K562 (cell line): ENCODE results near the gene CDNF. TPM values are rescaled to one million over a fixed set of nuclear protein-coding genes. Genes with fewer than 3 reads are reported as not detected.
A peak's percentile ranks its signal among the peaks of the same experiment; 100 is the strongest.

Experiments used
- FOXP1 ChIP-seq: sonication (generic); formaldehyde crosslinking; IDR thresholded peaks from 2 replicates; pipeline ENCODE4 v1.8.0; 2022; ENCODE audit warnings: mild to moderate bottlenecking, missing genetic modification reagents
- FUS ChIP-seq: fragments of 200-400 bp; formaldehyde crosslinking; optimal IDR thresholded peaks from 2 replicates; pipeline ENCODE3; 2017; ENCODE audit warnings: low read depth, low read length
- HDAC3 ChIP-seq: fragments of 450-650 bp; IDR thresholded peaks from 2 replicates; pipeline ENCODE4 v1.6.1; 2018; ENCODE audit warnings: borderline replicate concordance, mild to moderate bottlenecking, moderate library complexity; ENCODE audit not compliant: partially characterized antibody
- KDM1A ChIP-seq, 2 experiments: fragments of 450-650 bp; IDR thresholded peaks; 2 replicates each; pipeline ENCODE4 v1.6.1; 2016; ENCODE audit warnings: mild to moderate bottlenecking in 2 of 2
- SMAD3 ChIP-seq: fragments of 450-650 bp; formaldehyde crosslinking; conservative IDR thresholded peaks from 2 replicates; pipeline ENCODE4 v1.4.0; 2020; ENCODE audit warnings: mild to moderate bottlenecking
- SRF ChIP-seq, 2 experiments: fragments of 250-450, 450-650 bp in 1 of 2; sonication (Bioruptor Pico) in 1 of 2; sonication (generic) in 1 of 2; formaldehyde crosslinking; IDR thresholded peaks; 2 replicates each; pipeline versions ENCODE4 v1.5.0 to v1.5.1; 2020 to 2022; ENCODE audit warnings: mild to moderate bottlenecking in 1 of 2, missing genetic modification reagents in 1 of 2
- TEAD1 ChIP-seq, 2 experiments: fragments of 450-650 bp in 1 of 2; sonication (generic) in 1 of 2; formaldehyde crosslinking; IDR thresholded peaks; 2 replicates each; pipeline versions ENCODE4 v1.4.0 to v1.8.0; 2020 to 2022; ENCODE audit warnings: mild to moderate bottlenecking in 2 of 2, missing genetic modification reagents in 1 of 2
- ZFP36 ChIP-seq: fragments of 150-350 bp; IDR thresholded peaks from 2 replicates; pipeline ENCODE4 v1.6.1; 2018; ENCODE audit warnings: low read length, low read depth; ENCODE audit not compliant: partially characterized antibody
- ZFPM2 ChIP-seq: fragments of 250-450 bp; sonication (Bioruptor Pico); IDR thresholded peaks from 2 replicates; pipeline ENCODE4 v1.5.1; 2022; ENCODE audit warnings: mild to moderate bottlenecking
- ZNF76 ChIP-seq: fragments of 250-450 bp; sonication (Bioruptor Pico); IDR thresholded peaks from 2 replicates; pipeline ENCODE4 v1.4.0; 2020; ENCODE audit warnings: mild to moderate bottlenecking, moderate library complexity, borderline replicate concordance
- polyA plus RNA-seq, 8 experiments: library from polyadenylated mRNA; depleted of rRNA in 4 of 8; stranded (reverse) in 5 of 8; unstranded in 3 of 8; fragments of >200 nt; fragmentation: Nextera tagmentation in 2 of 8; fragmentation: Illumina TruSeq in 1 of 8; extraction: Ambion mirVana in 2 of 8; extraction: Trizol in 1 of 8; gene quantifications; 2 replicates each; pipeline versions ENCODE4 v1.2.1 to v1.2.3, GENCODE V29; 2011 to 2014; ENCODE audit warnings: inconsistent platforms in 1 of 8, missing spikeins in 1 of 8
- total RNA-seq, 7 experiments: library from RNA; depleted of rRNA in 6 of 7; stranded (reverse); fragments of >200 nt in 6 of 7; fragmentation: Illumina TruSeq in 2 of 7; extraction: Trizol in 2 of 7; gene quantifications; 2 replicates each; pipeline versions ENCODE4 v1.2.1 to v1.2.3, GENCODE V29; 2011 to 2021; ENCODE audit warnings: low replicate concordance in 1 of 7
- TF ChIP-seq, protein P1 (sequence below), 2 experiments: fragments of 200-800 bp in 1 of 2; sonication (Bioruptor generic) in 1 of 2; sonication (generic) in 1 of 2; formaldehyde crosslinking in 1 of 2; IDR thresholded peaks in 1 of 2; conservative IDR thresholded peaks in 1 of 2; 2 replicates each; pipeline versions ENCODE4 v1.5.0 to v1.6.1; 2016 to 2020; ENCODE audit warnings: missing compliant biosample characterization in 1 of 2, missing genetic modification characterization in 1 of 2, missing genetic modification reagents in 1 of 2
- TF ChIP-seq, protein P2 (sequence below): fragments of 250-450 bp; sonication (Bioruptor Pico); IDR thresholded peaks from 2 replicates; pipeline ENCODE4 v1.5.0; 2021; ENCODE audit warnings: mild to moderate bottlenecking, borderline replicate concordance
- TF ChIP-seq, protein P3 (sequence below), 2 experiments: fragments of 450-650 bp; IDR thresholded peaks; 2 replicates each; pipeline ENCODE4 v1.6.1; 2018; ENCODE audit warnings: mild to moderate bottlenecking in 2 of 2, low read depth in 1 of 2; ENCODE audit not compliant: partially characterized antibody in 2 of 2
- TF ChIP-seq, protein P4 (sequence below): sonication (generic); formaldehyde crosslinking; IDR thresholded peaks from 2 replicates; pipeline ENCODE4 v1.8.0; 2022; ENCODE audit warnings: mild to moderate bottlenecking, missing genetic modification reagents, borderline replicate concordance

CDNF gene
- total and polyA plus RNA-seq, 9 of the 15 experiments (the other 6 are each of a cell fraction or from before 2014, with no cell fraction given) = 0.18 to 1.6 (median 0.61) TPM

DNA sequence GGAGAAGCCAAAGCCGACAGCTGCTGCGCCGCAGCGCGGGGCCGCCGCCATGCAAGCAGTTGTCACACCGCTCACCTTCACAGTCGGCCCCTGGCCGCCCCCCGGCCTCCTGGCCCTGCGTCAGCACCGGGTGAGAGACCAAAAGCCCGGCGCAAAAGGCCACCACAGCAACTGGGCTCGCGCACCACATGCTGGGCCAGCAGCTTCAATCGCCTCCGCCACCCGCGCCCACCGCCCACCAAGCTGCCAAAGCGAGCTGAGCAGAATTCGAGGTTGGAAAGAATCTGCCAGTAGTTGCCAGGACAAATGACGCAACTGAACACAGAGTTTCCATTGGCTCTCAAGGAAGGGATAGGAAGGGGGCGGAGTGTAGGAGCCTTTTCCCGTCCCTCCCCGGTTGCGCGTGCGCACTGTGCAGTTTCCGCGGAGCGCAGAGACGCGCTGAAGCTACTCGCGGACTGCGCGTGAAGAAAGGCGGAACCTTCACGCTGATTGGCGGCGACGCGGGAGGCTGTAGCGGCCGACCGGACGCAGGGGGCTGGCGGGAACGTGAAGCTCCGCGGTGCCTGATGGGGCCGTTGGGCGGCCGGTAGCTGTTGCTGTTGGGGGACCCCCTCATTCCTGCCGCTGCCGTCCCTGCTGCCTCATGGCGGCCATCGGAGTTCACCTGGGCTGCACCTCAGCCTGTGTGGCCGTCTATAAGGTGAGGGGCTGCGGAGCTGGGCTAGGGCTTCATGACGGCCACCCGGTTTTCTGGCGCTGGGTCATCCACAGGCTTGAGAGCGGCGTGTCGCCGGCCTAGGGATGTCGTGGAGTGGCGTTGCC lies at the start of gene CDNF, which contains the start of the genes HSPA14 and MSANTD7 (continued):
- TF ChIP-seq, protein P1, sequence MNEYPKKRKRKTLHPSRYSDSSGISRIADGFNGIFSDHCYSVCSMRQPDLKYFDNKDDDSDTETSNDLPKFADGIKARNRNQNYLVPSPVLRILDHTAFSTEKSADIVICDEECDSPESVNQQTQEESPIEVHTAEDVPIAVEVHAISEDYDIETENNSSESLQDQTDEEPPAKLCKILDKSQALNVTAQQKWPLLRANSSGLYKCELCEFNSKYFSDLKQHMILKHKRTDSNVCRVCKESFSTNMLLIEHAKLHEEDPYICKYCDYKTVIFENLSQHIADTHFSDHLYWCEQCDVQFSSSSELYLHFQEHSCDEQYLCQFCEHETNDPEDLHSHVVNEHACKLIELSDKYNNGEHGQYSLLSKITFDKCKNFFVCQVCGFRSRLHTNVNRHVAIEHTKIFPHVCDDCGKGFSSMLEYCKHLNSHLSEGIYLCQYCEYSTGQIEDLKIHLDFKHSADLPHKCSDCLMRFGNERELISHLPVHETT (CRISPR knock-in tag; conservative IDR thresholded peaks at IDR 0.05 in 1 of 2, IDR thresholded peaks at IDR 0.05 in 1 of 2) = no peak; a peak in 1 of 4 replicates
- TF ChIP-seq KDM1A (IDR thresholded peaks at IDR 0.05) (no peak), SMAD3 (CRISPR knock-in tag) (0 out of 2 replicates have a peak, but pooled peaks have one; percentile 45), FUS (no peak), FOXP1 (CRISPR knock-in tag) (peak; percentile 91; the same call in 1 of the 2 replicates), ZFPM2 (CRISPR knock-in tag) (no peak), TEAD1 (CRISPR knock-in tag; IDR thresholded peaks at IDR 0.05) (peak in 1 of 2 experiments; percentile 79; a peak in 3 of 4 replicates), ZNF76 (peak; percentile 74; the same call in 1 of the 2 replicates), SRF (CRISPR knock-in tag; IDR thresholded peaks at IDR 0.05) (no peak), HDAC3 (no peak), ZFP36 (peak; percentile 27)
- TF ChIP-seq, protein P2, sequence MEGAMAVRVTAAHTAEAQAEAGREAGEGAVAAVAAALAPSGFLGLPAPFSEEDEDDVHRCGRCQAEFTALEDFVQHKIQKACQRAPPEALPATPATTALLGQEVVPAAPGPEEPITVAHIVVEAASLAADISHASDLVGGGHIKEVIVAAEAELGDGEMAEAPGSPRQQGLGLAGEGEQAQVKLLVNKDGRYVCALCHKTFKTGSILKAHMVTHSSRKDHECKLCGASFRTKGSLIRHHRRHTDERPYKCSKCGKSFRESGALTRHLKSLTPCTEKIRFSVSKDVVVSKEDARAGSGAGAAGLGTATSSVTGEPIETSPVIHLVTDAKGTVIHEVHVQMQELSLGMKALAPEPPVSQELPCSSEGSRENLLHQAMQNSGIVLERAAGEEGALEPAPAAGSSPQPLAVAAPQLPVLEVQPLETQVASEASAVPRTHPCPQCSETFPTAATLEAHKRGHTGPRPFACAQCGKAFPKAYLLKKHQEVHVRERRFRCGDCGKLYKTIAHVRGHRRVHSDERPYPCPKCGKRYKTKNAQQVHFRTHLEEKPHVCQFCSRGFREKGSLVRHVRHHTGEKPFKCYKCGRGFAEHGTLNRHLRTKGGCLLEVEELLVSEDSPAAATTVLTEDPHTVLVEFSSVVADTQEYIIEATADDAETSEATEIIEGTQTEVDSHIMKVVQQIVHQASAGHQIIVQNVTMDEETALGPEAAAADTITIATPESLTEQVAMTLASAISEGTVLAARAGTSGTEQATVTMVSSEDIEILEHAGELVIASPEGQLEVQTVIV (CRISPR knock-in tag) = no peak
- TF ChIP-seq, protein P3, sequence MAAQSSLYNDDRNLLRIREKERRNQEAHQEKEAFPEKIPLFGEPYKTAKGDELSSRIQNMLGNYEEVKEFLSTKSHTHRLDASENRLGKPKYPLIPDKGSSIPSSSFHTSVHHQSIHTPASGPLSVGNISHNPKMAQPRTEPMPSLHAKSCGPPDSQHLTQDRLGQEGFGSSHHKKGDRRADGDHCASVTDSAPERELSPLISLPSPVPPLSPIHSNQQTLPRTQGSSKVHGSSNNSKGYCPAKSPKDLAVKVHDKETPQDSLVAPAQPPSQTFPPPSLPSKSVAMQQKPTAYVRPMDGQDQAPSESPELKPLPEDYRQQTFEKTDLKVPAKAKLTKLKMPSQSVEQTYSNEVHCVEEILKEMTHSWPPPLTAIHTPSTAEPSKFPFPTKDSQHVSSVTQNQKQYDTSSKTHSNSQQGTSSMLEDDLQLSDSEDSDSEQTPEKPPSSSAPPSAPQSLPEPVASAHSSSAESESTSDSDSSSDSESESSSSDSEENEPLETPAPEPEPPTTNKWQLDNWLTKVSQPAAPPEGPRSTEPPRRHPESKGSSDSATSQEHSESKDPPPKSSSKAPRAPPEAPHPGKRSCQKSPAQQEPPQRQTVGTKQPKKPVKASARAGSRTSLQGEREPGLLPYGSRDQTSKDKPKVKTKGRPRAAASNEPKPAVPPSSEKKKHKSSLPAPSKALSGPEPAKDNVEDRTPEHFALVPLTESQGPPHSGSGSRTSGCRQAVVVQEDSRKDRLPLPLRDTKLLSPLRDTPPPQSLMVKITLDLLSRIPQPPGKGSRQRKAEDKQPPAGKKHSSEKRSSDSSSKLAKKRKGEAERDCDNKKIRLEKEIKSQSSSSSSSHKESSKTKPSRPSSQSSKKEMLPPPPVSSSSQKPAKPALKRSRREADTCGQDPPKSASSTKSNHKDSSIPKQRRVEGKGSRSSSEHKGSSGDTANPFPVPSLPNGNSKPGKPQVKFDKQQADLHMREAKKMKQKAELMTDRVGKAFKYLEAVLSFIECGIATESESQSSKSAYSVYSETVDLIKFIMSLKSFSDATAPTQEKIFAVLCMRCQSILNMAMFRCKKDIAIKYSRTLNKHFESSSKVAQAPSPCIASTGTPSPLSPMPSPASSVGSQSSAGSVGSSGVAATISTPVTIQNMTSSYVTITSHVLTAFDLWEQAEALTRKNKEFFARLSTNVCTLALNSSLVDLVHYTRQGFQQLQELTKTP (IDR thresholded peaks at IDR 0.05; ENCODE audit: low read depth in 1 of 2, partially characterized antibody in 2 of 2) = peak in 1 of 2 experiments; percentile 68
- TF ChIP-seq, protein P4, sequence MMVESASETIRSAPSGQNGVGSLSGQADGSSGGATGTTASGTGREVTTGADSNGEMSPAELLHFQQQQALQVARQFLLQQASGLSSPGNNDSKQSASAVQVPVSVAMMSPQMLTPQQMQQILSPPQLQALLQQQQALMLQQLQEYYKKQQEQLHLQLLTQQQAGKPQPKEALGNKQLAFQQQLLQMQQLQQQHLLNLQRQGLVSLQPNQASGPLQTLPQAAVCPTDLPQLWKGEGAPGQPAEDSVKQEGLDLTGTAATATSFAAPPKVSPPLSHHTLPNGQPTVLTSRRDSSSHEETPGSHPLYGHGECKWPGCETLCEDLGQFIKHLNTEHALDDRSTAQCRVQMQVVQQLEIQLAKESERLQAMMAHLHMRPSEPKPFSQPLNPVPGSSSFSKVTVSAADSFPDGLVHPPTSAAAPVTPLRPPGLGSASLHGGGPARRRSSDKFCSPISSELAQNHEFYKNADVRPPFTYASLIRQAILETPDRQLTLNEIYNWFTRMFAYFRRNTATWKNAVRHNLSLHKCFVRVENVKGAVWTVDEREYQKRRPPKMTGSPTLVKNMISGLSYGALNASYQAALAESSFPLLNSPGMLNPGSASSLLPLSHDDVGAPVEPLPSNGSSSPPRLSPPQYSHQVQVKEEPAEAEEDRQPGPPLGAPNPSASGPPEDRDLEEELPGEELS (CRISPR knock-in tag) = no peak
